Measurements from ENCODE around the gene CCDC60.

CCDC60 gene

GRCh38 chr12:119327471-119327870, 7.1 kb upstream of the CCDC60 start:
- Histone ChIP-seq H3K4me2 (ENCODE audit: low read length) (no peak overlapping the region), H3K27me3 (ENCODE audit: control insufficient read depth, insufficient read depth, low read length) (no peaks in the 10 kb centered on the region), H3K79me2 (no peaks in the 10 kb centered on the region), H3K9ac (no peak overlapping the region), H2AFZ (no peak overlapping the region), H3K4me3 (ENCODE audit: low read depth, low read length) (no peak overlapping the region), H3K36me3 (ENCODE audit: control insufficient read depth, insufficient read depth, low read length) (no peaks in the 10 kb centered on the region), H3K4me1 (no peaks in the 10 kb centered on the region), H3K9me3 (ENCODE audit: control insufficient read depth, low read length) (no peaks in the 10 kb centered on the region), H3K27ac (no peak overlapping the region)
- no peak for TF ChIP-seq CTCF (IDR thresholded peaks at IDR 0.05)

- no peak overlapping the region for H3K4me3 ChIP-seq (ENCODE audit: low read depth, low read length)
- TF ChIP-seq CTCF (IDR thresholded peaks at IDR 0.05): no peak
- no peaks in the 10 kb centered on the region for H3K79me2 ChIP-seq
- H3K27me3 ChIP-seq (ENCODE audit: control insufficient read depth, insufficient read depth, low read length): no peaks in the 10 kb centered on the region
- no peak overlapping the region for H3K4me2 ChIP-seq (ENCODE audit: low read length)
- no peak overlapping the region for H2AFZ ChIP-seq
- H3K27ac ChIP-seq: no peak overlapping the region
- no peaks in the 10 kb centered on the region for H3K36me3 ChIP-seq (ENCODE audit: control insufficient read depth, insufficient read depth, low read length)
- H3K4me1 ChIP-seq: no peaks in the 10 kb centered on the region
- no peaks in the 10 kb centered on the region for H3K9me3 ChIP-seq (ENCODE audit: control insufficient read depth, low read length)
- H3K9ac ChIP-seq: no peak overlapping the region
These were observed 6.4 kb upstream of the CCDC60 start for GRCh38 chr12:119328111-119328510.

DNA sequence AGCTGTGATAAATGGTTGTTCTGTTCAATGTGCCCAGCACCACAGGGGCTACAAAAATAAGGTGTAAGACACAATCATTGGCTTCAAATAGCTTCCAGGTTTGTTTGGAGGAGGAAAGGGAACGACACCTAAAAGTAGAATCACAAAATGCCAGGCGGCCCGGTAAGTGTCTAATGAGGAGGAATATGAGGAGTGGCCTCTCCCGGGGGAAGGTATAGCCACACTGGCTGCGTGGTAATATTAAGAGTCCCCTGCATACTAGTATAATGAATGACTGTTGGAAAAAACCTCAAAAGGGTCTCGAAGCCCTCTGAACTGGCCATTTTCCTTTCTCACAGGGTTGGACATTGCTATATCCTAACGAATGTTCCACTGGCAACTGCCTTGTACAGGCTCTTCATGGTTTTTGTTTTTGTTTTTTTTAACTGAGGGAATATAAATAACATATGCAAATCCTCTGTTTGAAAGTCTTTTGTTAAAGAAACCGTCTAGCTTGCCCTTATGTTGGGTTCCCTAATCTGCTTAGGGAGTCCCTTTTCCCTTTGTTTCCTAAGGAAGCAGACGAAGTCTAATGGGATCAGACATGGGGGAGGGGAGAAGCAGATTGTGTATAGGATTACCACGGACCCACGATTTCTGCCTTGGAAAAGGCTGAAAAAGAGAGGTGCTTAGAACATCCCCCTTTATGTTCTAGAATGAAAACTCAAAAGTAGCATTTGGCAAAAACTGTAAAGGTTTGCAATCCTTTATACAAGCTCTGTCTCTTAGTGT, 4.2 kb downstream of the CCDC60 start:
- Histone ChIP-seq H3K36me3 (ENCODE audit: control insufficient read depth, insufficient read depth, low read length) (no peaks in the 10 kb centered on the region), H3K4me2 (ENCODE audit: low read length) (no peak overlapping the region), H3K4me3 (ENCODE audit: low read depth, low read length) (no peak overlapping the region), H2AFZ (no peak overlapping the region), H3K9ac (no peak overlapping the region), H3K79me2 (no peaks in the 10 kb centered on the region), H3K27me3 (ENCODE audit: control insufficient read depth, insufficient read depth, low read length) (no peaks in the 10 kb centered on the region), H3K27ac (no peak overlapping the region), H3K9me3 (ENCODE audit: control insufficient read depth, low read length) (no peaks in the 10 kb centered on the region), H3K4me1 (no peaks in the 10 kb centered on the region)
- TF ChIP-seq CTCF (IDR thresholded peaks at IDR 0.05): no peak

DNA sequence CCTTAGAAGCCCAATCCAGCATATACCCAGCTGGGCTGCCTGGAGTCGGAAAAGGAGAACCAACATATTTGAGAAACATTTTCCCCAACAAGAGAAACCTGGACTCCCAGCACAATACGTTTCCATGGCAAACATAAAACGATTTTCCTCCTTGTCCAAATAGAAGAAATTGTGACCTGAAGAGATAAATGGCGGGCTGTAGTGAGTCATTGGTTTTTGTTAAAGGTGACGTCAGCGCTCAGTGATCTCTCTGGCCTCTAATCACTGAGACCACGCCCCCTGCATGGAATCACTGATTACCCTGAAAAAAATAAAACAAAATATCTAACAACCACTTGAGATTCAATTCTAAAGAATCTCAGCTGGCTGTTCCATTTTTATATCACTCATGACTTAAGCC, 6.0 kb downstream of the CCDC60 start:
- Histone ChIP-seq H3K4me2 (ENCODE audit: low read length) (no peak overlapping the region), H3K4me1 (no peaks in the 10 kb centered on the region), H3K9ac (no peak overlapping the region), H2AFZ (no peak overlapping the region), H3K27me3 (ENCODE audit: control insufficient read depth, insufficient read depth, low read length) (no peaks in the 10 kb centered on the region), H3K27ac (no peak overlapping the region), H3K36me3 (ENCODE audit: control insufficient read depth, insufficient read depth, low read length) (no peaks in the 10 kb centered on the region), H3K79me2 (no peaks in the 10 kb centered on the region), H3K9me3 (ENCODE audit: control insufficient read depth, low read length) (no peaks in the 10 kb centered on the region), H3K4me3 (ENCODE audit: low read depth, low read length) (no peak overlapping the region)
- TF ChIP-seq CTCF (IDR thresholded peaks at IDR 0.05): no peak

- no peaks in the 10 kb centered on the region for H3K79me2 ChIP-seq
- no peaks in the 10 kb centered on the region for H3K27me3 ChIP-seq (ENCODE audit: control insufficient read depth, insufficient read depth, low read length)
- no peak overlapping the region for H3K9ac ChIP-seq
- H3K4me3 ChIP-seq (ENCODE audit: low read depth, low read length): no peak overlapping the region
- no peak overlapping the region for H3K4me2 ChIP-seq (ENCODE audit: low read length)
- H3K4me1 ChIP-seq: no peaks in the 10 kb centered on the region
- H3K9me3 ChIP-seq (ENCODE audit: control insufficient read depth, low read length): no peaks in the 10 kb centered on the region
- H2AFZ ChIP-seq: no peak overlapping the region
- no peak overlapping the region for H3K27ac ChIP-seq
- no peaks in the 10 kb centered on the region for H3K36me3 ChIP-seq (ENCODE audit: control insufficient read depth, insufficient read depth, low read length)
- TF ChIP-seq CTCF (IDR thresholded peaks at IDR 0.05): no peak
These were observed 6.5 kb downstream of the CCDC60 start for GRCh38 chr12:119341020-119341419.
